Measurements from ENCODE around the gene PRR16.

PRR16 gene

GRCh38 chr5:120609570-120609969 is 145.5 kb downstream of the PRR16 start:
- DNase-seq (ENCODE audit: low read depth) = no peak
- no peak overlapping the region for H3K4me3 ChIP-seq (ENCODE audit: low read length)
- TF ChIP-seq CTCF (conservative IDR thresholded peaks at IDR 0.05; ENCODE audit: low read depth, low read length) = no peak

GRCh38 chr5:120610145-120610544 is 146.0 kb downstream of the PRR16 start:
- no peak for TF ChIP-seq CTCF (conservative IDR thresholded peaks at IDR 0.05; ENCODE audit: low read depth, low read length)

DNA sequence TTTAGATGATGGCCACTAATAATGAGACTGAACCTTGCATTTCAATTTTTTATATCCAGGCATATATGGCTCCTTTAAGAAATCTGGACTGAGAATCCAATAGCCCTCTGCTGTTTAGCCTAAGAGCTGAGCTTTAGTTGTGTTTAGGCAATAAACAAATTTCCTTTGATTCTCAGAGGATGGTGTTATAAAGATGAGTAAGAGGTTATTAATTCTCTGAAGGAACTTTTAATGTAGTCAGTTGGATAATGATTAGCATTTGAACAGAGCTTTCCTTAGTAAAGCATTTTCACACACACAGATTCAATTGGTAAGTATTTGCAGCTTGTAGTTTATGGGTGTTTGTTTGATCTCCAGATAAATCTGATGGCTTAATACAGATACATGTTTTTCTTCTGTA is 149.6 kb downstream of the PRR16 start:
- DNase-seq (ENCODE audit: low read depth) = no peak
- no peak overlapping the region for H3K4me3 ChIP-seq (ENCODE audit: low read length)
- no peak for TF ChIP-seq CTCF (conservative IDR thresholded peaks at IDR 0.05; ENCODE audit: low read depth, low read length)

More at GRCh38 chr5:120610145-120610544, 146.0 kb downstream of the PRR16 start:
- no peak for DNase-seq (ENCODE audit: low read depth)
- no peak overlapping the region for H3K4me3 ChIP-seq (ENCODE audit: low read length)

GRCh38 chr5:120614531-120615180 is 150.6 kb downstream of the PRR16 start:
- DNase-seq (ENCODE audit: low read depth) = peak; percentile 72
- no peak overlapping the region for H3K4me3 ChIP-seq (ENCODE audit: low read length)

GRCh38 chr5:120615967-120616645 is 152.0 kb downstream of the PRR16 start:
- peak; percentile 33 for DNase-seq (ENCODE audit: low read depth)
- H3K4me3 ChIP-seq (ENCODE audit: low read length) = no peak overlapping the region
- TF ChIP-seq CTCF (conservative IDR thresholded peaks at IDR 0.05; ENCODE audit: low read depth, low read length) = no peak

More at GRCh38 chr5:120614531-120615180, 150.6 kb downstream of the PRR16 start:
- no peak for TF ChIP-seq CTCF (conservative IDR thresholded peaks at IDR 0.05; ENCODE audit: low read depth, low read length)

DNA sequence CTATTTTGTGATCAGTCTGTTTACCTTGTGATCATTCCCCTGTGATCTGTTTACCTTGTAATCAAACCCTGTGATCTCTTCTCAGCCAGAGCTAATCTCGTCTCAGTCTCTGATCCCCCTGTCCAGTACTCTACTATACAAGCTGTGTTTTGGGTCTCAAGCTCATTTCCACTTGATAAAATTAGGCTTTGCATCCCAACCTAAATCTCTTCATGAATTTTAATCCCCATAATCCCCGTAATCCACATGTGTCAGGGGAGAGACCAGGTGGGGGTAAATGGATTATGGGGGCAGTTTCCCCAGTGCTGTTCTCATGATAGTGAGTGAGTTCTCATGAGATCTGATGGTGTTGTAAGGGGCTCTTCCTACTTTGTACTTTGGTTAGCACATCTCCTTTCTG is 157.2 kb downstream of the PRR16 start:
- TF ChIP-seq CTCF (conservative IDR thresholded peaks at IDR 0.05; ENCODE audit: low read depth, low read length) = no peak
- no peak overlapping the region for H3K4me3 ChIP-seq (ENCODE audit: low read length)
- DNase-seq (ENCODE audit: low read depth) = peak; percentile 17
